GM23338 (cell line): Measurements from ENCODE around the gene FNIP2. TPM values are rescaled to one million over a fixed set of nuclear protein-coding genes. Genes with fewer than 3 reads are reported as not detected.

Experiments
- CREB1 ChIP-seq: fragments of 250-450 bp; sonication (Bioruptor Pico); IDR thresholded peaks from 2 replicates; pipeline ENCODE4 v1.5.0; 2020; ENCODE audit warnings: low read depth, mild to moderate bottlenecking, moderate library complexity
- CTCF ChIP-seq, 2 experiments: fragments of 200-600 bp in 1 of 2; sonication (generic) in 1 of 2; conservative IDR thresholded peaks; 2 replicates each; pipeline versions ENCODE4 v1.5.1 to v1.6.1; 2016 to 2017; ENCODE audit warnings: antibody characterized with exemption in 2 of 2, low read depth in 2 of 2, mild to moderate bottlenecking in 2 of 2, moderate library complexity in 1 of 2
- ETS1 ChIP-seq: IDR thresholded peaks from 2 replicates; pipeline ENCODE4 v1.6.1; 2016; ENCODE audit warnings: antibody characterized with exemption
- EZH2 ChIP-seq: fragments of 200-600 bp; sonication (generic); IDR thresholded peaks from one replicate; pipeline ENCODE4 v1.8.0; 2017; ENCODE audit warnings: antibody characterized with exemption, mild to moderate bottlenecking, low read depth; ENCODE audit not compliant: unreplicated experiment
- EZH2phosphoT487 ChIP-seq: fragments of 200-600 bp; sonication (generic); IDR thresholded peaks from one replicate; pipeline ENCODE4 v1.8.1; 2018; ENCODE audit warnings: antibody characterized with exemption; ENCODE audit not compliant: unreplicated experiment
- JUNB ChIP-seq: IDR thresholded peaks from one replicate; pipeline ENCODE4 v1.6.1; 2016; ENCODE audit warnings: antibody characterized with exemption; ENCODE audit not compliant: unreplicated experiment
- NANOG ChIP-seq: IDR thresholded peaks from 2 replicates; pipeline ENCODE4 v1.6.1; 2016; ENCODE audit warnings: antibody characterized with exemption, borderline replicate concordance
- STAT1 ChIP-seq: IDR thresholded peaks from one replicate; pipeline ENCODE4 v1.6.1; 2016; ENCODE audit warnings: antibody characterized with exemption; ENCODE audit not compliant: unreplicated experiment
- ZNF114 ChIP-seq: fragments of 250-450 bp; sonication (Bioruptor Pico); IDR thresholded peaks from 2 replicates; pipeline ENCODE4 v1.5.0; 2020; ENCODE audit warnings: mild to moderate bottlenecking, moderate library complexity
- ZNF462 ChIP-seq: fragments of 250-450 bp; sonication (Bioruptor Pico); IDR thresholded peaks from 2 replicates; pipeline ENCODE4 v1.5.0; 2020; ENCODE audit warnings: mild to moderate bottlenecking, moderate library complexity
- polyA plus RNA-seq: library from polyadenylated mRNA; unstranded; fragments of >200 nt; fragmentation: Nextera tagmentation; extraction: Ambion mirVana; gene quantifications from 2 replicates; pipeline ENCODE4 v1.2.1, GENCODE V29; 2016
- total RNA-seq: library from RNA; depleted of rRNA; stranded (reverse); fragments of >200 nt; shearing (Covaris generic); gene quantifications from 2 replicates; pipeline ENCODE4 v1.2.3, GENCODE V29; 2014
- TF ChIP-seq, protein P1 (sequence below): IDR thresholded peaks from one replicate; pipeline ENCODE4 v1.6.1; 2018; ENCODE audit warnings: antibody characterized with exemption; ENCODE audit not compliant: unreplicated experiment

The FNIP2 gene
- total and polyA plus RNA-seq, 2 experiments from 2014 or later = 2.7 to 17.2 TPM

- TF ChIP-seq ZNF462 = no peak
- no peak for TF ChIP-seq EZH2
- TF ChIP-seq NANOG = no peak
- TF ChIP-seq ETS1 = no peak
- TF ChIP-seq JUNB = no peak
- no peak for TF ChIP-seq CREB1 (CRISPR knock-in tag)
- TF ChIP-seq ZNF114 (CRISPR knock-in tag) = no peak
- TF ChIP-seq CTCF (conservative IDR thresholded peaks at IDR 0.05; ENCODE audit: low read depth in 2 of 2) = no peak
- no peak for TF ChIP-seq EZH2phosphoT487
- TF ChIP-seq, protein P1, sequence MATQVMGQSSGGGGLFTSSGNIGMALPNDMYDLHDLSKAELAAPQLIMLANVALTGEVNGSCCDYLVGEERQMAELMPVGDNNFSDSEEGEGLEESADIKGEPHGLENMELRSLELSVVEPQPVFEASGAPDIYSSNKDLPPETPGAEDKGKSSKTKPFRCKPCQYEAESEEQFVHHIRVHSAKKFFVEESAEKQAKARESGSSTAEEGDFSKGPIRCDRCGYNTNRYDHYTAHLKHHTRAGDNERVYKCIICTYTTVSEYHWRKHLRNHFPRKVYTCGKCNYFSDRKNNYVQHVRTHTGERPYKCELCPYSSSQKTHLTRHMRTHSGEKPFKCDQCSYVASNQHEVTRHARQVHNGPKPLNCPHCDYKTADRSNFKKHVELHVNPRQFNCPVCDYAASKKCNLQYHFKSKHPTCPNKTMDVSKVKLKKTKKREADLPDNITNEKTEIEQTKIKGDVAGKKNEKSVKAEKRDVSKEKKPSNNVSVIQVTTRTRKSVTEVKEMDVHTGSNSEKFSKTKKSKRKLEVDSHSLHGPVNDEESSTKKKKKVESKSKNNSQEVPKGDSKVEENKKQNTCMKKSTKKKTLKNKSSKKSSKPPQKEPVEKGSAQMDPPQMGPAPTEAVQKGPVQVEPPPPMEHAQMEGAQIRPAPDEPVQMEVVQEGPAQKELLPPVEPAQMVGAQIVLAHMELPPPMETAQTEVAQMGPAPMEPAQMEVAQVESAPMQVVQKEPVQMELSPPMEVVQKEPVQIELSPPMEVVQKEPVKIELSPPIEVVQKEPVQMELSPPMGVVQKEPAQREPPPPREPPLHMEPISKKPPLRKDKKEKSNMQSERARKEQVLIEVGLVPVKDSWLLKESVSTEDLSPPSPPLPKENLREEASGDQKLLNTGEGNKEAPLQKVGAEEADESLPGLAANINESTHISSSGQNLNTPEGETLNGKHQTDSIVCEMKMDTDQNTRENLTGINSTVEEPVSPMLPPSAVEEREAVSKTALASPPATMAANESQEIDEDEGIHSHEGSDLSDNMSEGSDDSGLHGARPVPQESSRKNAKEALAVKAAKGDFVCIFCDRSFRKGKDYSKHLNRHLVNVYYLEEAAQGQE = no peak
- no peak for TF ChIP-seq STAT1
These were observed 96.8 kb downstream of the FNIP2 start (continued) for GRCh38 chr4:158865520-158866177.
